PC-9 (cell line): ENCODE data around the gene RASA4. TPM values are rescaled to one million over a fixed set of nuclear protein-coding genes. Genes with fewer than 3 reads are reported as not detected.
"Not testable (repeated sequence)": the region's sequence is repeated elsewhere in the genome, so short reads cannot be mapped to it uniquely, and the experiment has no call there.

Experiments
- BruUV-seq: library from RNA; stranded (reverse); fragments of 400-500 nt; replicated peaks from 2 replicates; lab custom pipeline; 2021; lab: Mats Ljungman, UMichigan
- CTCF ChIA-PET: fragments of 300-600 bp; sonication (Branson Sonifier 250); formaldehyde crosslinking; loops from one replicate; lab custom pipeline; 2022; ENCODE audit warnings: antibody characterized with exemption; lab: Charles Lee
- POLR2A ChIA-PET: fragments of 300-600 bp; sonication (Branson Sonifier 250); formaldehyde crosslinking; loops from one replicate; lab custom pipeline; 2022; ENCODE audit warnings: antibody characterized with exemption; ENCODE audit not compliant: unreplicated experiment; lab: Charles Lee
- DNase-seq, 2 experiments: peaks; one replicate each; pipeline versions ENCODE4 v3.0.0 to v3.0.0-alpha.2; 2015 to 2022; ENCODE audit warnings: mixed read lengths in 1 of 2
- H2AFZ ChIP-seq: fragments of 200-600 bp; sonication (generic); 2 replicates; pipeline ENCODE4 v1.8.1; 2017; ENCODE audit warnings: antibody characterized with exemption
- H3F3A ChIP-seq: fragments of 200-600 bp; sonication (generic); 2 replicates; pipeline ENCODE4 v1.8.1; 2017; ENCODE audit warnings: antibody characterized with exemption, mild to moderate bottlenecking, low read depth; ENCODE audit not compliant: insufficient read depth
- H3K27ac ChIP-seq: fragments of 200-600 bp; sonication (generic); 2 replicates; pipeline ENCODE4 v1.6.1; 2016; ENCODE audit warnings: mixed run types
- H3K27me3 ChIP-seq: fragments of 200-600 bp; sonication (generic); 2 replicates; pipeline ENCODE4 v1.6.1; 2016; ENCODE audit warnings: low read depth, mixed run types; ENCODE audit not compliant: insufficient read depth
- H3K36me3 ChIP-seq: fragments of 200-600 bp; sonication (generic); 2 replicates; pipeline ENCODE4 v1.6.1; 2016; ENCODE audit warnings: low read depth, mixed run types
- H3K4me1 ChIP-seq: fragments of 200-600 bp; sonication (generic); replicated peaks from 2 replicates; pipeline ENCODE4 v1.6.1; 2016; ENCODE audit warnings: mixed run types; ENCODE audit not compliant: insufficient read depth
- H3K4me2 ChIP-seq: fragments of 200-600 bp; sonication (generic); 2 replicates; pipeline ENCODE4 v1.6.1; 2017; ENCODE audit warnings: mixed run types
- H3K4me3 ChIP-seq: fragments of 200-600 bp; sonication (generic); 2 replicates; pipeline ENCODE4 v1.6.1; 2016; ENCODE audit warnings: mixed run types
- H3K79me2 ChIP-seq: fragments of 200-600 bp; sonication (generic); 2 replicates; pipeline ENCODE4 v1.6.1; 2017; ENCODE audit warnings: low read depth, mixed run types
- H3K9me2 ChIP-seq: fragments of 200-600 bp; sonication (generic); 2 replicates; pipeline ENCODE4 v1.8.1; 2017; ENCODE audit warnings: mild to moderate bottlenecking; ENCODE audit not compliant: insufficient read depth
- H3K9me3 ChIP-seq: fragments of 200-600 bp; sonication (generic); 2 replicates; pipeline ENCODE4 v1.8.1; 2016; ENCODE audit warnings: low read depth; ENCODE audit not compliant: insufficient read depth
- H4K20me1 ChIP-seq: fragments of 200-600 bp; sonication (generic); 2 replicates; pipeline ENCODE4 v1.8.1; 2017; ENCODE audit not compliant: insufficient read depth
- intact Hi-C: fragments of 100-400 bp; cut with micrococcal nuclease; formaldehyde crosslinking; loops from one replicate; pipeline ENCODE4 v1.10.0; 2022; ENCODE audit not compliant: unreplicated experiment
- total RNA-seq: library from RNA; stranded (reverse); gene quantifications from 2 replicates; pipeline ENCODE4 v1.2.3, GENCODE V29; 2021

The RASA4 gene
- total RNA-seq, 1 experiment from 2014 or later, result 25.5 TPM

- intact Hi-C loops, DNase-seq, CTCF ChIA-PET: not testable (repeated sequence)
Observed at GRCh38 chr7:102527822-102528793, 88.4 kb downstream of the RASA4 start.

GRCh38 chr7:102527182-102527581, 89.4 kb downstream of the RASA4 start:
- H3K4me1 ChIP-seq, BruUV-seq, H4K20me1 ChIP-seq, H3K9me2 ChIP-seq, DNase-seq, POLR2A ChIA-PET, H2AFZ ChIP-seq, intact Hi-C loops, H3K36me3 ChIP-seq, H3F3A ChIP-seq, CTCF ChIA-PET, H3K27me3 ChIP-seq, H3K27ac ChIP-seq, H3K9me3 ChIP-seq, H3K4me3 ChIP-seq, H3K4me2 ChIP-seq, H3K79me2 ChIP-seq: not testable (repeated sequence)

More at GRCh38 chr7:102527822-102528793, 88.4 kb downstream of the RASA4 start:
- H3K4me2 ChIP-seq, H3K9me3 ChIP-seq, BruUV-seq, H3K4me3 ChIP-seq, H4K20me1 ChIP-seq, H3K36me3 ChIP-seq, H2AFZ ChIP-seq, H3K27me3 ChIP-seq, POLR2A ChIA-PET, H3K27ac ChIP-seq, H3K9me2 ChIP-seq, H3F3A ChIP-seq, H3K4me1 ChIP-seq, H3K79me2 ChIP-seq: not testable (repeated sequence)

- H2AFZ ChIP-seq, H3K79me2 ChIP-seq, POLR2A ChIA-PET, intact Hi-C loops, H3K36me3 ChIP-seq, H3K4me2 ChIP-seq, H3K27me3 ChIP-seq, H3F3A ChIP-seq, H3K27ac ChIP-seq, CTCF ChIA-PET, BruUV-seq, H4K20me1 ChIP-seq, H3K9me3 ChIP-seq, H3K4me1 ChIP-seq, DNase-seq, H3K4me3 ChIP-seq, H3K9me2 ChIP-seq: not testable (repeated sequence)
Observed at GRCh38 chr7:102524803-102525202, 91.8 kb downstream of the RASA4 start.

Other genes starting within 250 kb of the RASA4 start
- 34.6 and 43.1 TPM in 2 replicates for gene PRKRIP1, start 220.4 kb downstream of the RASA4 start, total RNA-seq
- gene ORAI2, start 183.2 kb downstream of the RASA4 start, total RNA-seq, result 53.3 and 59.7 TPM in 2 replicates
- 10.9 and 18.1 TPM in 2 replicates for gene ALKBH4, start 151.9 kb downstream of the RASA4 start, total RNA-seq
- 35.3 and 57.9 TPM in 2 replicates for gene LRWD1, start 151.8 kb downstream of the RASA4 start, total RNA-seq
- gene POLR2J, start 137.8 kb downstream of the RASA4 start, total RNA-seq, result 50.2 and 66.9 TPM in 2 replicates
- 1.2 and 5.8 TPM in 2 replicates for gene RASA4B, start 99.0 kb downstream of the RASA4 start, total RNA-seq
- 24.3 and 36.8 TPM in 2 replicates for gene UPK3BL2, start 73.1 kb downstream of the RASA4 start, total RNA-seq
- not detected in 2 replicates for gene SPDYE2, start 65.5 kb downstream of the RASA4 start, total RNA-seq
- 51.1 and 54.0 TPM in 2 replicates for gene POLR2J3, start 44.2 kb downstream of the RASA4 start, total RNA-seq
- gene UPK3BL1, start 26.0 kb upstream of the RASA4 start, total RNA-seq, result 39.8 and 52.0 TPM in 2 replicates
- gene SPDYE2B, start 33.6 kb upstream of the RASA4 start, total RNA-seq, result not detected in 2 replicates
- gene POLR2J2, start 54.9 kb upstream of the RASA4 start, total RNA-seq, result 16.4 and 17.6 TPM in 2 replicates
- 9.2 and 13.1 TPM in 2 replicates for gene FAM185A, start 132.2 kb upstream of the RASA4 start, total RNA-seq